Hippocampal formation (tissue), 2 donors: Measurements from ENCODE around the gene SFT2D3.

Source experiments
- DNase-seq, 2 donors: peaks; one replicate each; lab custom pipeline; 2025; lab: John Stamatoyannopoulos, UW

SFT2D3 gene

GRCh38 chr2:127664065-127664894 is 37.0 kb upstream of the SFT2D3 start:
- no peak for DNase-seq

DNA sequence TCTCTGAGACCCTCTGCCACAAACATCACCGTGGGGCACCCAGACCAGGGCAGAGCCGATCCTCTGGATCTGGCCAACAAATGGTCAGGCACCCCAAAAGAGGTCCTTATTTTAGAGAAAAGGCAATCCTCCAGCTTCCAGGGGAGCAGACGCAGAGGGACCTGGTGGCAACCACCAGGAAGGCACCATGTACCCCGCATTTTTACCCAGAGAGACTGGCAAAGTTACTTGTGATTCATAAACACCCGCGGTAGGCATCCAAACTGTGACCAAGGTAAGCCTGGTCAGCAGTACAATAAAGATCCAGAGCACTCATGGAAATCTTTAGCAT is 36.4 kb upstream of the SFT2D3 start:
- no peak for DNase-seq

DNA sequence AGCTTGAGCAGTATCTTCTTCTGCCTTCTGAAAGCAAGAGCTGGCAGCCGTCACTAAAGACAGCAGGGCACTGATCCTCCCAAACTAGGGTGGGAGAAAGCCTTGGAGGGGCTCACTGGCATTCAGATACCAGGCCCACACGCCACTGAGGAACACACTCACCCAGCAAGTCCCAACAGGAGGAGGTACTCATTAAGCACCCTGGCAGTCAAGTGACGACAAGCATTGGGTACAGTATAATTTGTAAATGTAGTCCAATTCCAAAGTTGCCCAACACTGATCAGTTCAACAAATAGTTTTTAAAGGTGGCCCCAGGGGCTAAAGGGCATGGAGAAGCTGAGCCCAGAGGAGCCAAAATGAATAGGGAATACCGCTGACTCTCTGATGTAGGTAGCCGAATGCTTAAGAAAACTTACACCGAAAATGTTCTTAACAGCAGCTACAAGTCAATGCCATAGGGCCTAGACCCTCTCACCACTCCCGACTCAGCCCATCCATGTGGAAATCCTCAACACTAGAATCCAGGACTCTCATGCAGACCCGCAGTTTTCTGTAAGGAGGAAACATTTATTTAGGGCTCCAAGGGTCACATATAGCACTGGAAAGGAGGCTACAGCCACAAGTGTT is 35.9 kb upstream of the SFT2D3 start:
- no peak for DNase-seq

GRCh38 chr2:127669056-127669455 is 32.2 kb upstream of the SFT2D3 start:
- DNase-seq = no peak

- DNase-seq = no peak
Observed at GRCh38 chr2:127670055-127670956, 31.0 kb upstream of the SFT2D3 start.

- no peak for DNase-seq
Observed at GRCh38 chr2:127670957-127671290, 30.4 kb upstream of the SFT2D3 start.

- DNase-seq = no peak
Observed at GRCh38 chr2:127671557-127672302, 29.6 kb upstream of the SFT2D3 start.

DNA sequence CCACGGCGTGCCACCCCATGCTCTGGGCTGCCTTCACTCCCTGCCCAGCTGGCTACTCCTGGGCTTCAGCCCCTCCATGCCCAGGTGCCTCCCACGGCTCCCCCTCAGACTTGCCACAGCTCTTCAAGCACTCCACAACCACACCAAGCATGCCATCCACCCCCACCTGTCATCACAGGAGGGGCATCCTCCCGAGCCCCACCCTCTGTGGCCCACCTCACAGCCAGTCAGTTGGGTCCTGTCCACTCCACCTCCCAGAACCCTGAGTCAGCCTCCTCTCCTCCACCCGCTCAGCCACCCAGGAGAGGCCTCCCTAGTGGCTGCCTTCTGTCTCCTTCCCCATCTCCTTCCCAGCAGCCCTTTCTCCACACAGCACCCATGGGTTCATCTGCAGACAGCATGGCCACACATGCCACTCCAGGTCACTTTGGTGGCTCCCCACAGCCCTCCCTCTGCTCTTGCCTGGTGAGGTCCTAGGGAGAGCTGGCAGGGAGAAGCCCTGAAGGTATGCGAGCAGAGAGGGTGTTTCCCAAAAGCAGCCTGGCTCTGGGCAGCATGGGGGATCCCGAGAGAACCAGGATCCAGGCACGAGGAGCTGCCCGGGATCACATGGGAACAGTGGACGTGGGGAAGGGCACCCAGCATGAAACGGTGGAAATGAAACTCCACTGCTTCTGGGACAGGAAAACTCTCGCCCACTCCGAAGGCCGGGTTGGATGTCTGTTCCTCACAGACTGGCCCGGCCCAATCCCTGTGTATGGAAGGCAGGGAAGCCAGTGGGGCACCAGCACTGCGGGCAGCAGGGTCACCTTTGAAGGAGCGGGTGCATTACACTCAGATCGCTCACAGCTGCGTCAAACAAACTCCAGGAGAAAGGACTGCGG is 28.7 kb upstream of the SFT2D3 start:
- DNase-seq = no peak

DNA sequence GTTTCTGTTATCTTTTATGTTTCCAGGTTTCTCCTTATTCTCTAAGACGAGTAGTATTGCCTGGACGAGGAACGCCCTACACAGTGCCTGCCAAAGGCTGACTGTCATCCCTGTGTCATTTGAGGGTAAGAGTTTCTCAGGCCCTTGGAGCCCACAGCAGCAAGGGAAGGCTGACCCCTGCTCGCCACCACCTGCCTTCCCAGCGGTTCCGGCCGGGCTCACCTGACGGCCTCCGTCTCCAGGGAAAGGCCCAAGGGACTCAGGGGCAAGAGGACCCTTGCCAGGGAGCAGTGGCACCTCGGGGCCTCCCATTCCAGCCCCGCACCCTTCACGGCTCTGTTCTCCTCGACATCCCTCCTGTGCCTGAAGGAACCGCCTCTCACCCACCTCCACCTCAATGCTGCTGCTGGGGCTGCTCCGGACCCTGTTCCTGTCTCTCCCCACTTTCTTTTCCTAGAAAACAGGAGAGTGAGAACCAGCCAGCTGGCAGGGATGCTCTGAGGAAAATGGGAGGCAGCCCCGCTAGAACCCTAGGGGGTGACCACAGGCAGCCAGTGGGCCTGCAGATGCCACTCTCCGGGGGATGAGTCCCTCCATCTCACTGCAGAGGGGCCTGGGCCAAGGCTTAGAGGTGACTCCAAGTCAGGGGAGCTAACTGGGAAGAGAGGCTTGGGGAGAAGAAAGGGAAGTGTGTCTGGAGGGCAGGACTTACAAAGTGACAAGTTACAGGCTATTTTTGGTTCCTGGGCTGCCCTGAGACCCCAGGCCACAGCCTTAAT is 27.8 kb upstream of the SFT2D3 start:
- DNase-seq = no peak

- no peak for DNase-seq
Observed at GRCh38 chr2:127674241-127675209, 26.8 kb upstream of the SFT2D3 start.

DNA sequence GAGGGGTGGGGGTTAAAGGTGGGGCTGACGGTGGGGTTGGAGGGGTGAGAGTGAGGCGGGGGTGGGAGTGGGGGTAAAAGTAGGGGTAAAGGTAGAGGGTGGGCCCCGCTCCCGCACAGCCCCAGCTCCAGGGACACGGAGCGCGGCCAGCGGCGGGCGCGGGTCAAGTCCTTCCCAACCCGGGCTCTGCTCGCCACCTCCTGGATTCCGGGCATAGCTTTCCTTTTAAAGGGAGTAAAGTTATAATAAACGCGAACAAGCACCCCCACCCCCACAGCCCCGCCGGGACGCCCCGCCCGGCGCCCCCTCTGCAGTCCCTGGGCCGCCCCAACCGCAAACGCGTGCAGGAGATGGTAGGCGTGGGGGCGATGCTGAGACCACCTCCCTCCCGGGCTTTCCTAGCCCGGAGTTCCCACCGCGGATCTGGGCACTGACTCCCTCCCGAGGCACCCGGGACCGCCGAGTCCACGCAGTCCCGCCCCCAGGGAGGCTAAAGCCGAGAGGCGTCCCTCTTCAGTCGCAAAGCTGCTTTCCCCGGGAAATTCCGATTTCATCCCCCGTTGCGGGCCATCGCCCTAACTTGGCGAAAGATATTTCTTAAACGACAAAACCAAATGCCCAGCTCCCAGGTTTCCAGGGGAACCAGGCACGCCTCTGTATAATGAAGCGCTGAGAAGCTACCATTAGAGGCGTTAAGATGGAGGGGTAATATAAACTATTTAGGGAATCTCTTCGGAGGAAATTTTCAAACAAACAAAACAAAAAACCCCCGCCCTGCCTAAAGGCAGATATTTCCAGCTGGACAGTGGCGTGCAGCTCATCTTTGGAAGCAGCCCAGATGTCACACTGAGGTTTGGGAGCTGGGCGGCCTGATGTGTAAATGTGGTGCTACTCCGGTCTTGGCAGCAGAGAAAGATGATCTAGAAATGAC is 25.7 kb upstream of the SFT2D3 start, which contains the start of gene LIMS2:
Gene LIMS2 (minus strand): TSS at position 200 of the 931 bp plus-strand sequence. CDS start 506 bp downstream, outside the sequence.
- no peak for DNase-seq

DNA sequence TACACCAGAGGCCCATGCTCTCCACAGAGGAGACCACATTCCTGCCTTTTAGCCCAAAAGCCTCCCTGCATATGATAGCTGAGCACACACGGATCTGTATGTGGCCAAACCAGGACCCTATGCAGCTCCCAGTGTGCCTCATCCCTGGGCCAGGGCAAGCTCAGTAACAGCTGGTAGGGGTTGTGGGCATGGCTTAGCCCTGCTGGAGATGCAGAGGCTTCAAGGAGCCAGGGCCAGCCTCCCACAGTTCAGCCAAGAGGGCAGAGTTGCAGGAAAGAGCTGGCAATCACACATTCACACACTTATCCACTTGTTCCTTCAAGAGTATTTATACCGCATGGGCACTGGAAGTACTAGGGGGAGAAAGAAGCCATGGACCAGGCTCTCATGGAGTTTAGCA is 24.4 kb upstream of the SFT2D3 start:
- no peak for DNase-seq

DNA sequence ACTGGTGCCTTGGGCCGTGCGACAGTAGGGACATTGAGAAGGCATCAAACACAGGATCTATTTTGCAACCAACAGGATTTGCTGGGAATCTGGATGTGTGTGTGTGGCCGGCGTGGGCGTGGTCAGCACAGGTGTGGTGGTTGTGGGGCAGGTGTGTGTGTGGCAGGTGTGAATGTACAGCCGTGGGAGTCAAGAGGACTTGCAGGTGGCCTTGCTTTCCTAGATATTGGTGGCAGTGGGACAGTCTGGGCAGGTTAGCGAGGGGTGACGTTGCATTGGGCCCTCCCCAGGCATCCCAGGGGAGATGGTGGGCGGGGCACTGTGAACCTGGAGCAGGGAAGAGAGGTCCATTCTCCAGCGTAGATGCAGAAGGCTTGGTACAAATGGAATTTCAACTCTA is 22.8 kb upstream of the SFT2D3 start:
- no peak for DNase-seq

GRCh38 chr2:127678991-127679390 is 22.3 kb upstream of the SFT2D3 start:
- no peak for DNase-seq

DNA sequence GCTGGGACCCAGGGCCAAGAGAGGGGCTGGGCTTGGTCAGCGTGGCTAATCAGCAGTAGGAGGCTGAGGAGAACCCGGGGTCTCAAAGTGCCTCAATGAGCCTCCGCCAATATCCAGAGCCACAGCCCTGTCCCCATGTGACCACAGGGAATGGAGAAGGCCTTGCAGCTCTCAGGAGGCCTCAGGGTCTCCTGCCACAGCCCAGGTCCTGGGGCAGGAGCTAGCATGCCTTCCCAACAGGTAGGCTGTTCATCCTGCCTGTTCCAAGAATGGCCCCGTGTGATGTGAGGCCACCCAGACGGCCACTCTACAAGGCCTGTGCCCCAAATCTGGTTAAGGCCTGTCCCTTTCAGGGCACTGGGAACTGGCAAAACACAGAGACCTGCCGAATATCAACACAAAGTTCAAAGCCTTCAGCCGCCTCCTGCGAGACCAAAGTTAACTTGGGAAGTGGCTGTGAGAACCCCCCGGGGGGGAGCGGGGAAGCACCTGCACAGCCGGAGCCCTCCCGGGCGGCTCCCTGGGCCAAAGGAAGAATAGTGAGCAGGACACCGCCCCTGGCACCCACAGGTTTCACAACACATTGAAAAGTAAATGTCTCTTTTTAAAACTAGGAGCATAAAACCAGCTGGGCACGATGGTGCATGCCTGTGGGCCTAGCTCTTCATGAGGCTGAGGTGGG is 21.5 kb upstream of the SFT2D3 start:
- DNase-seq = no peak

DNA sequence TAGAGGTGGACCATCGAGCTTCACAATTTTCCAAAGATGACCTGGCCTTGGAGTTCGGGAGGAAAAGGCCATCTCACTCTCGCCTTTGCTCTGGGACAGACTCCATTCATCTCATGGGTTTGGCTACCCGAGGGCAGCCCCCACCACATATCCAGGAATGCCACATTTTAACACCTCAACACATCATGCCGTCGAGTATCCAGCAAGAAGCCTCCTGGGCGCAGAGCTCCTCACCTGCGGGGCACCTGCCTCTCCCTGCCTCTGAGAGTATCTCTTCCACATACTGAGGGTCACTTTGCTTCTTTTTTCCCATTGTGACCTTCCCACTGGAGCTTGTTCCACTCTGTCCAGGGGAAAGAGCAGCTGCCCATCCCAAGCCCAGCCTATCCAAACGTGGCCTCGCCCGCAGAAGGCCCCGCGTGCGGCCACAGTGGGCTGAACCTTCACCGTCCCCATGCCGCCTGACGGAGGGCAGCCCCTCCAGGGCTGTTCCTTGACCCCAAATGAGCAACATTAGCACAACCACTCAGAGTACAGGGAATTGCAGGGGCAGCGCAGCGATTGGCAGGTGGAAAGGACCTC is 20.5 kb upstream of the SFT2D3 start:
- no peak for DNase-seq

GRCh38 chr2:127681288-127681804 is 20.0 kb upstream of the SFT2D3 start:
- DNase-seq = peak in 1 of 2 donors; percentile 14
